ENCODE data around the gene RFPL4A.
"Not testable (repeated sequence)": the region's sequence is repeated elsewhere in the genome, so short reads cannot be mapped to it uniquely, and the experiment has no call there.

RFPL4A gene

GRCh38 chr19:55758797-55759196 lies at the start of gene RFPL4A:
Gene RFPL4A, plus strand, starts transcription at chr19:55759097. Its CDS starts 2,704 bp downstream, at chr19:55761801.
- H3K27ac ChIP-seq = not testable (repeated sequence)

GRCh38 chr19:55711719-55712118 lies 47.2 kb upstream of the RFPL4A start:
- no peak for TF ChIP-seq ZFX (IDR thresholded peaks at IDR 0.05)
- TF ChIP-seq CTCF (conservative IDR thresholded peaks at IDR 0.05) = no peak
- H3K27ac ChIP-seq = no peak overlapping the region

- TF ChIP-seq ZFX (IDR thresholded peaks at IDR 0.05) = no peak
- TF ChIP-seq CTCF (conservative IDR thresholded peaks at IDR 0.05) = no peak
Measured at GRCh38 chr19:55712804-55713631, 45.9 kb upstream of the RFPL4A start.

GRCh38 chr19:55716531-55716930 lies 42.4 kb upstream of the RFPL4A start:
- TF ChIP-seq ZFX (IDR thresholded peaks at IDR 0.05) (no peak), CTCF (conservative IDR thresholded peaks at IDR 0.05) (no peak)
- no peak overlapping the region for H3K27ac ChIP-seq

More at GRCh38 chr19:55712804-55713631, 45.9 kb upstream of the RFPL4A start:
- no peak overlapping the region for H3K27ac ChIP-seq

- TF ChIP-seq CTCF (conservative IDR thresholded peaks at IDR 0.05) (no peak), ZFX (IDR thresholded peaks at IDR 0.05) (no peak)
Measured at GRCh38 chr19:55717251-55717650, 41.6 kb upstream of the RFPL4A start.

GRCh38 chr19:55717879-55718711 lies 40.8 kb upstream of the RFPL4A start:
- not testable (repeated sequence) for H3K27ac ChIP-seq

More at GRCh38 chr19:55717251-55717650, 41.6 kb upstream of the RFPL4A start:
- H3K27ac ChIP-seq = no peak overlapping the region

- TF ChIP-seq ZFX (IDR thresholded peaks at IDR 0.05) (no peak), CTCF (conservative IDR thresholded peaks at IDR 0.05) (no peak)
- H3K27ac ChIP-seq = no peak overlapping the region
Measured at GRCh38 chr19:55720214-55720746, 38.6 kb upstream of the RFPL4A start.

GRCh38 chr19:55720801-55721200 lies 38.1 kb upstream of the RFPL4A start:
- TF ChIP-seq ZFX (IDR thresholded peaks at IDR 0.05) (no peak), CTCF (conservative IDR thresholded peaks at IDR 0.05) (no peak)

More at GRCh38 chr19:55720801-55721200, 38.1 kb upstream of the RFPL4A start:
- H3K27ac ChIP-seq = no peak overlapping the region

Data from C4-2B (cell line).